PC-3 (cell line): ENCODE data around the gene OBP2A. TPM values are rescaled to one million over a fixed set of nuclear protein-coding genes. Genes with fewer than 3 reads are reported as not detected.

Experiments used
- ATAC-seq: fragments of 200-7000 bp; cut with Tn5 transposase; 2 replicates; pipeline ENCODE4 v1.9.1; 2020; ENCODE audit warnings: mild to moderate bottlenecking, moderate library complexity
- BruUV-seq: library from RNA; stranded (reverse); fragments of 400-500 nt; replicated peaks from 2 replicates; lab custom pipeline; 2021; lab: Mats Ljungman, UMichigan
- CTCF ChIA-PET: fragments of 300-600 bp; sonication (Branson Sonifier 250); formaldehyde crosslinking; loops from one replicate; lab custom pipeline; 2022; ENCODE audit warnings: antibody characterized with exemption; lab: Charles Lee
- POLR2A ChIA-PET: fragments of 300-600 bp; sonication (Branson Sonifier 250); formaldehyde crosslinking; loops from one replicate; lab custom pipeline; 2022; ENCODE audit warnings: antibody characterized with exemption; ENCODE audit not compliant: unreplicated experiment; lab: Charles Lee
- DNase-seq: peaks from one replicate; pipeline ENCODE4 v3.0.0-alpha.2; 2015
- H2AFZ ChIP-seq: fragments of 300-600 bp; sonication (generic); 2 replicates; pipeline ENCODE4 v1.6.0; 2016; ENCODE audit warnings: antibody characterized with exemption, low read length
- H3F3A ChIP-seq: fragments of 300-600 bp; sonication (generic); one replicate; pipeline ENCODE4 v1.6.0; 2017; ENCODE audit warnings: antibody characterized with exemption, low read length, control low read depth, mild to moderate bottlenecking; ENCODE audit not compliant: unreplicated experiment
- H3K27ac ChIP-seq: fragments of 300-600 bp; sonication (generic); 2 replicates; pipeline ENCODE4 v1.5.1; 2016; ENCODE audit warnings: mild to moderate bottlenecking, low read length
- H3K27me3 ChIP-seq: fragments of 300-600 bp; sonication (generic); 2 replicates; pipeline ENCODE4 v1.6.1; 2016; ENCODE audit warnings: low read length, mixed read lengths
- H3K36me3 ChIP-seq: fragments of 300-600 bp; sonication (generic); 2 replicates; pipeline ENCODE4 v1.6.1; 2016; ENCODE audit warnings: low read depth, mixed run types, low read length, mixed read lengths
- H3K4me1 ChIP-seq: fragments of 300-600 bp; sonication (generic); 2 replicates; pipeline ENCODE4 v1.5.1; 2016; ENCODE audit warnings: low read length; ENCODE audit not compliant: insufficient read depth
- H3K4me2 ChIP-seq: fragments of 300-600 bp; sonication (generic); 2 replicates; pipeline ENCODE4 v1.6.0; 2016; ENCODE audit warnings: low read length
- H3K4me3 ChIP-seq: fragments of 300-600 bp; sonication (generic); 2 replicates; pipeline ENCODE4 v1.5.1; 2016; ENCODE audit warnings: mild to moderate bottlenecking, low read length, mixed read lengths
- H3K79me2 ChIP-seq: fragments of 300-600 bp; sonication (generic); 2 replicates; pipeline ENCODE4 v1.6.1; 2017; ENCODE audit warnings: low read length, mixed read lengths
- H3K9ac ChIP-seq: fragments of 300-600 bp; sonication (generic); 2 replicates; pipeline ENCODE4 v1.6.0; 2016; ENCODE audit warnings: mild to moderate bottlenecking, low read length
- H3K9me2 ChIP-seq: fragments of 300-600 bp; sonication (generic); replicated peaks from 2 replicates; pipeline ENCODE4 v1.6.1; 2016; ENCODE audit warnings: mixed run types, low read length, mixed read lengths
- H3K9me3 ChIP-seq: fragments of 300-600 bp; sonication (generic); 2 replicates; pipeline ENCODE4 v1.6.1; 2016; ENCODE audit warnings: low read length, mixed read lengths
- H4K20me1 ChIP-seq: fragments of 300-600 bp; sonication (generic); 2 replicates; pipeline ENCODE4 v1.6.1; 2016; ENCODE audit warnings: low read length, mixed read lengths
- CTCF ChIP-seq: fragments of 300-600 bp; sonication (generic); conservative IDR thresholded peaks from 2 replicates; pipeline ENCODE4 v1.5.1; 2017; ENCODE audit warnings: antibody characterized with exemption, low read depth, mild to moderate bottlenecking, low read length
- EZH2 ChIP-seq: fragments of 300-600 bp; sonication (generic); IDR thresholded peaks from one replicate; pipeline ENCODE4 v1.6.1; 2017; ENCODE audit warnings: antibody characterized with exemption, mild to moderate bottlenecking, low read length; ENCODE audit not compliant: unreplicated experiment
- EZH2phosphoT487 ChIP-seq: fragments of 300-600 bp; sonication (generic); IDR thresholded peaks from 2 replicates; pipeline ENCODE4 v1.6.1; 2018; ENCODE audit warnings: mild to moderate bottlenecking, antibody characterized with exemption, low read length, borderline replicate concordance
- intact Hi-C: fragments of 100-400 bp; cut with micrococcal nuclease; formaldehyde crosslinking; loops from 2 replicates; pipeline ENCODE4 v1.9.0; 2023
- total RNA-seq: library from RNA; depleted of rRNA; stranded (reverse); fragments of >200 nt; gene quantifications from 2 replicates; pipeline ENCODE4 v1.2.3, GENCODE V29; 2014

Gene OBP2A
- total RNA-seq, 1 experiment from 2014 or later = not detected

DNA sequence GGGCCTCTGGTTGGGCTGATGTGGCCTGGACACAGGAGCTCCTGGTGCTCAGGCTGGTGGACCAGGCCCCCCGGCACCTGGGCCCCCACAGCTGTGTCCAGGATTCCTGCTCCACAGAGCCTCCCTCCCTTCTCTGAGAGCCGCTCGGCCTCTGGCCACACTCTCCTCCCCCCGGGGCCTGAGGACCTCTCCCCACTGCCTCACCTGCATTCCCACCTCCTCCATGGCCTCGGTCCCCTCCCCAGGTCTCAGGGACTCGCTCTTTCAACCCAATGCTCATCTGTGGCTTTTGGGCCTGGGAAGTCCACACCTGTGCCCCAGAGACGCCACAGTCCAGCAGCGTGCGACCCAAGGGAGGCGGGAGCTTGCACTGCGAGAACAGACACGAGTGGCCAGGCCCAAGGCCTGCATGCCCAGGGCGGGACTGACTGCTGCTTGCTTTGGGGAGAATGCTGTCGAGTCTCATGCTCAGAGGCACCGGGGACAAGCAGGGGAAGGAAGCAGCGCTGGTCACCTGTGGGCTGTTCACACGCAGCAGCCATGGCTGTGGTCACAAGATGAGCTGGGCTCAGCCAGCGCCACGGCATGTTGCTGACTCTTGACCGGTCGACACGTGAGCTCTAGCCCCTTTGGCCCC is 30.2 kb downstream of the OBP2A start:
- Histone ChIP-seq H3K4me3 (no peak overlapping the region), H2AFZ (no peak overlapping the region), H4K20me1 (no peaks in the 10 kb centered on the region), H3F3A (no peaks in the 10 kb centered on the region), H3K4me2 (no peak overlapping the region), H3K9ac (no peak overlapping the region), H3K9me2 (no peaks in the 10 kb centered on the region), H3K4me1 (no peaks in the 10 kb centered on the region), H3K36me3 (no peaks in the 10 kb centered on the region), H3K27me3 (no peaks in the 10 kb centered on the region; the same call in 1 of the 2 replicates), H3K9me3 (no peaks in the 10 kb centered on the region), H3K79me2 (no peaks in the 10 kb centered on the region), H3K27ac (no peak overlapping the region)
- no TSS peak for BruUV-seq
- TF ChIP-seq CTCF = no peak
- TF ChIP-seq EZH2 = no peak
- TF ChIP-seq EZH2phosphoT487 = no peak
- no peak for ATAC-seq
- no peak for DNase-seq
- intact Hi-C loops = no loop called here
- POLR2A ChIA-PET = no interaction called here
- CTCF ChIA-PET = no interaction called here

DNA sequence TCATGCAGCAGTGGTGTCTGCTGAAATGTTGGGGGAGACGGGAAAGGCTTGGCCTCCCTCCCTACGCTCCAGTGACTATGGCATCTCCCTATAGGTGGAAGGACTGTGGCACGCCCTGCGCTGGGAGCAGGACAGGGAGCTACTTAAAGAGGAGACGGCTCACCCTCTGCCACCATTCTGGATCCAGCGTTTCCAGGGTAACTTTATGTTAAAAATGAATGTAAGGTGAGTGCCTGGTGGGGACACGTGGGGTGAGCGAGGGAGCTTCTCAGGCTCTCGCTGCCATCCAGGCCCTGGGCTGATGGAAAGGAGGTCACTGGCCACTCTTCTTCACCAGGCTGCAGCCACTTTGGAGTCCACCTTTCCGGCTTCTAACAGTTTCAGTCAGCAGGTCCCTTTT is 31.3 kb downstream of the OBP2A start:
- Histone ChIP-seq H3K27ac (no peak overlapping the region), H3K36me3 (no peaks in the 10 kb centered on the region), H3K4me1 (no peaks in the 10 kb centered on the region), H2AFZ (no peak overlapping the region), H3K27me3 (no peaks in the 10 kb centered on the region; the same call in 1 of the 2 replicates), H3K9me2 (no peaks in the 10 kb centered on the region), H4K20me1 (no peaks in the 10 kb centered on the region), H3K9me3 (no peaks in the 10 kb centered on the region), H3F3A (no peaks in the 10 kb centered on the region), H3K9ac (no peak overlapping the region), H3K4me3 (no peak overlapping the region), H3K79me2 (no peaks in the 10 kb centered on the region), H3K4me2 (no peak overlapping the region)
- POLR2A ChIA-PET = no interaction called here
- ATAC-seq (no peak), DNase-seq (no peak)
- BruUV-seq = no TSS peak
- CTCF ChIA-PET = no interaction called here
- no peak for TF ChIP-seq CTCF
- TF ChIP-seq EZH2phosphoT487 = no peak
- no peak for TF ChIP-seq EZH2
- intact Hi-C loops = no loop called here

DNA sequence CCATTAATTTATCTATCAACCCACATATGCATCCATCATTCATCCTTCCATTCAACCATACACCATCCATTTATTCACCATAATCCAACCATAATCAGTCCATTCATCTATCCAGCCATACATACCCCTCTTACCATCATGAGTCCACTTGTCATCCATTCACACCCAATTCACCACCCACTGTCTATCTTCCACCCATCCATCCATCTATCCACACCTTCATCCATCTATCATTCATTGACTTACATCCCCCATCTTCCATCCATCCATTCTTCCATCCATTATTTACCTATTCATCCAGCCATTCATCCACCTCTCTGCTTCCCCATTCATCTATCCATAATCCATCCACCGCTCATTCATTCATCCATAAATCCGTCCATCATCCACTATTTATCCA is 33.4 kb downstream of the OBP2A start:
- no peaks in the 10 kb centered on the region for H4K20me1 ChIP-seq
- TF ChIP-seq CTCF = no peak
- TF ChIP-seq EZH2 = no peak
- no peak for TF ChIP-seq EZH2phosphoT487
- no peak overlapping the region for H3K4me2 ChIP-seq
- CTCF ChIA-PET = no interaction called here
- ATAC-seq (no peak), DNase-seq (no peak)
- H3K79me2 ChIP-seq = no peaks in the 10 kb centered on the region
- no peak overlapping the region for H3K4me3 ChIP-seq
- no peaks in the 10 kb centered on the region for H3K9me3 ChIP-seq
- H3K4me1 ChIP-seq = no peaks in the 10 kb centered on the region
- no peaks in the 10 kb centered on the region for H3F3A ChIP-seq
- no peaks in the 10 kb centered on the region; the same call in 1 of the 2 replicates for H3K27me3 ChIP-seq
- no TSS peak for BruUV-seq
- no peak overlapping the region for H2AFZ ChIP-seq
- POLR2A ChIA-PET = no interaction called here
- no peak overlapping the region for H3K27ac ChIP-seq
- H3K36me3 ChIP-seq = no peaks in the 10 kb centered on the region
- H3K9ac ChIP-seq = no peak overlapping the region
- H3K9me2 ChIP-seq = no peaks in the 10 kb centered on the region
- intact Hi-C loops = no loop called here
